GM18502 (cell line): Measurements from ENCODE around the gene KCNQ1.
A peak's percentile ranks its signal among the peaks of the same experiment; 100 is the strongest.

Experiments used
- ATAC-seq: cut with Tn5 transposase; IDR thresholded peaks from one replicate; pipeline ENCODE4 v1.9.1; 2021; ENCODE audit warnings: mild to moderate bottlenecking; ENCODE audit not compliant: unreplicated experiment, poor library complexity

The KCNQ1 gene

GRCh38 chr11:2867722-2868505 lies 423.1 kb downstream of the KCNQ1 start:
- no peak for ATAC-seq

GRCh38 chr11:2868506-2869133 lies 423.8 kb downstream of the KCNQ1 start:
- ATAC-seq: no peak

- no peak for ATAC-seq
Observed at GRCh38 chr11:2869134-2869526, 424.3 kb downstream of the KCNQ1 start.

GRCh38 chr11:2869561-2870427 lies 425.0 kb downstream of the KCNQ1 start:
- no peak for ATAC-seq

GRCh38 chr11:2870460-2870859 lies 425.7 kb downstream of the KCNQ1 start:
- ATAC-seq: no peak

GRCh38 chr11:2870969-2871680 lies 426.3 kb downstream of the KCNQ1 start:
- no peak for ATAC-seq

- ATAC-seq: no peak
Observed at GRCh38 chr11:2874963-2875362, 430.2 kb downstream of the KCNQ1 start.

- ATAC-seq: no peak
Observed at GRCh38 chr11:2877474-2877873, 432.7 kb downstream of the KCNQ1 start.

- ATAC-seq: no peak
Observed at GRCh38 chr11:2878782-2879181, 434.0 kb downstream of the KCNQ1 start.

- ATAC-seq: no peak
Observed at GRCh38 chr11:2880646-2881045, 435.8 kb downstream of the KCNQ1 start.

- ATAC-seq: no peak
Observed at GRCh38 chr11:2881076-2881980, 436.5 kb downstream of the KCNQ1 start.

GRCh38 chr11:2881981-2882375 lies 437.2 kb downstream of the KCNQ1 start:
- no peak for ATAC-seq

- no peak for ATAC-seq
Observed at GRCh38 chr11:2882396-2883110, 437.7 kb downstream of the KCNQ1 start.

- no peak for ATAC-seq
Observed at GRCh38 chr11:2883640-2883978, 438.8 kb downstream of the KCNQ1 start.

GRCh38 chr11:2883979-2884815 lies 439.4 kb downstream of the KCNQ1 start:
- ATAC-seq: no peak

- peak; percentile 7 for ATAC-seq
Observed at GRCh38 chr11:2885017-2885677, 440.3 kb downstream of the KCNQ1 start.

- peak; percentile 77 for ATAC-seq
Observed at GRCh38 chr11:2885678-2886081, 440.9 kb downstream of the KCNQ1 start, which contains the start of gene CDKN1C. TSS of gene CDKN1C (minus strand) at chr11:2885775. CDS start at chr11:2885456, 319 bp downstream.
